NCI-H1105 (cell line): Measurements from ENCODE around the gene ZFP36L1.

Source experiments
- DNase-seq: peaks from one replicate; lab custom pipeline; 2025; lab: John Stamatoyannopoulos, UW

The ZFP36L1 gene

DNA sequence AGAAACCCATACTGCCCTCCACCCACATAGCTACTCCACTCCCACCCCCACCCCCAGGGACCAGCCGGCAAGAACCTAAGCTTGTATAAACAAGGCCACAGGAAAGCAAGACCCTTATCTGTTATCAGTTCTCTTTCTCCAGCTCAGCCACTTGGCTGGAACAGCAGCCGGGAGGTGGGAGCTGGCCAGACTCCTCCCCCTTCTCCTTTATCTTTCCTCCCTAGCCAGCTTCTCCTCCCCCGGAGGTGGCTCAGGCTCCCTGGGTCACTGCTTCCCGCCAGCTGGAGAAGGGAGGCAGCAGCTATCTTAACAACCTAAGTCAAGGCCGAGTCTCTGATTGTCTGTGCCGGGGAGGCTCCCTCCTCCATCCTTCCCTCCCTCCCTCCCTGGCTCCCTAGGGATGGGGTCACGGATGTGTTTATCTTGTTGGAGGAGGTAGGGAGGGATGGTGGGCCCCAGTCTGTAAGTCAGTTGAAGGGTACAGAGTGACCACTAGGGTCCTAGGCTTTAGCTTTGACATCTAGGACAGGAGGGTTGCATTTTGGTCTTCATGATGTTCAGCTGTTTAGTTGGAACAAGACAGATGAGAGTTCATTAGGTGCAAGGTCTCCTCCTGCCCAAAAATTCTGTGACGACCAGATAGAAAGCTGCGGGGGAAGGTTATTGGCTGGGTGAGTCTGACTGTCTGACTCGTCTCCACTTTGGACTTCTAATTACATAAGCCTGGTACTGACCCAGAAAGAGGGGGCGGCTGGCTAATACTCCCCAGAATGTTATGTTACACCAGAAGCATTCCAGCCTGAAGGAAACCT lies 29.7 kb downstream of the ZFP36L1 start:
- DNase-seq = no peak

DNA sequence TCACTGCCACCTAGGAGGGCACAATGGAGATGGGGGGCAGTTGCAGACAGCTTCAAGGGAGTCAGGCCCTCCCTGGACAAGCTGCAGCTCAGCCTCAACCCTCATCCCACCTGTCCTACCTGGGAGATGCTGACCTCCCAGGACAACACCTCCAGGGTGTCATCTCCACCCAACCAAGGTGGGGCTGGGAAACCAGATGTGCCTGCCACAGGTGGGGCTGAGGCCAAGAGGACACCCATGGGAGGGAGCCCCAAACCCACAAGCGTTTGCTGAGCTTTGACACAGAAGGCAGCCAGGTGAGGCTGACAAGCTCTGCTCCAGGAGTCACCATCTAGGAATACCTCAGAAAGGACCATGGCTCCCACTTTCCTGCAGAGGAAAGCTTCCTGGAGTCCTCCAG lies 31.5 kb downstream of the ZFP36L1 start:
- no peak for DNase-seq

DNA sequence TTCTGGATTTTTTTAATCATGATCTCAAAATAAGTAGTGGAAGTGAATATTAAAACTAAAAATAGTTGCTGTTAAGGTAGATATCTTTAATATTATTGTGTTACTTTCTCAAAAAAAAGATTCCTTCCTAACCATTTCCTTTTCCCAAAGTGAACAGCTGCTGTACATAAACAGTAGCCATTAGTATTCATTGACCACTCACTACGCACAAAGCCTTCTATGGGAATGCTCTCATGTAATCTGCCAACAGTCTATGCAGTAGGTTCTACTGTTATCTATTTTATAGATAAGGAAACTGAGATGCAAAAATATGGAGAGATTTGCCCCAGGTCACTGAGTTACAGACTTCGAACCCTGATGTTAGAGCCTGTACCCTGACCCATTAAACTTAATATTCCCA lies 32.1 kb downstream of the ZFP36L1 start:
- DNase-seq = no peak

DNA sequence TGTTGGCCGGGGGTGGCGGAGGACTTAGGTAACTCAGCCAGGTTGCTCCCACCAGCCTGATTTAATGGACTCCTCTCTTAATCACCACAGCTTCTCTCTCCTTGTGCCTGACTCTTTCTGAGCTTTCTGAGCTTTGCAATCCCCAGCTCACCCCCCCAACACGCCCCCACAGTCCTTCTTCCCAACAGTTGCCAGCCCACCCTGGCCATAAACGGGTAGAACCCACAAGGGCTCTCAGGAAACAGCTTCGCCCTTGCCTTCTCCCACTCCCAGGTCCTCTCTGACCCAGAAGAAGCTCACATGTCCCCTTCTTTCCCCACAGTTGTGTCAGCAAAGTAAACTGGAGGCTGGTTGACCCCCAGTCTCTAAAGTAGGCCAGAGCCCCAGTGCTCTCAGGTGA lies 32.9 kb downstream of the ZFP36L1 start:
- DNase-seq = no peak

DNA sequence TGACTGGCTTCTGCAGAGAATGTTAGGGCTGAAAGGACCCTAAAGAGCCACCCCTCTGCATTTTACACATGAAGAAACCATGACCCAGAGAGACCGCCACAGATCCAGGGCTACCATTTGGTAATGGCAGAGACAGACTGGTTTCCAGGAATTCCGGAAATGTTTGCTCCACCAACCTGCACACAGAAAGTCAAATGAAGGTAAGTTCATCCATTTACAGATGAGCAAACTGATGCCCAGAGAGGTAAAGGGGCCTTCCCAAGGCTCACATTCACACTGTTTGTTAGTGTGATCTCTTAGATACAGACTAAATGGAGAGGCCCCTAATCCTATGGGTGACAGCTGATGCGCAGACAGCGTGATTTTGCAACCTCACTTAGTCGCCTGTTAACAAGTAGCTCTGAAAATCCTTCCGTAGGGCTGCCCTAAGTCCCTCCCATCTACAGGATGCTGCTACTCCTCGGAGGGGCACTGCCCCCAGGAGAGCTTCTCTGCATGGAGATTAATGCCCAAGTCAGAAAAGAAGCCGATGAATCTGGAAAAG lies 33.8 kb downstream of the ZFP36L1 start:
- DNase-seq = no peak

DNA sequence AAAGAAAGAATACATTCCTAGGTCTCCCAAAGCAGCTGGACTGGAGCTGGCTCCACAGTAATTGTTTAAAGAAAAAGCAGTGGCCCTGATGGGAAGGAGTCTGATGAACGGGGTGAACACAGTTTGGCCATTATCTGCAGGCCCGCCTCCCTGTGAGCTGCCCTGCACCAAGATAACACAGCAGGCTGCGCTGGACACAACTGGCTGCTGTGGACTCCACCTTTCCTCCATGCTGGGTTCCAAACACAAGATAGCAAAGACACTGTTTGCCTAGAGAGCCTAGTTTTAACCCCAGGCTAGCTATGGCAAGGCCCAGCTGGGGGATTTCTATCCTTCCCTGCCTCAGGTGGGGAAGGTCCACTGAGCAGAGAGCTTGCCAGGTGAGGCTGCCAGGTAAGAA lies 34.6 kb downstream of the ZFP36L1 start:
- DNase-seq = no peak

DNA sequence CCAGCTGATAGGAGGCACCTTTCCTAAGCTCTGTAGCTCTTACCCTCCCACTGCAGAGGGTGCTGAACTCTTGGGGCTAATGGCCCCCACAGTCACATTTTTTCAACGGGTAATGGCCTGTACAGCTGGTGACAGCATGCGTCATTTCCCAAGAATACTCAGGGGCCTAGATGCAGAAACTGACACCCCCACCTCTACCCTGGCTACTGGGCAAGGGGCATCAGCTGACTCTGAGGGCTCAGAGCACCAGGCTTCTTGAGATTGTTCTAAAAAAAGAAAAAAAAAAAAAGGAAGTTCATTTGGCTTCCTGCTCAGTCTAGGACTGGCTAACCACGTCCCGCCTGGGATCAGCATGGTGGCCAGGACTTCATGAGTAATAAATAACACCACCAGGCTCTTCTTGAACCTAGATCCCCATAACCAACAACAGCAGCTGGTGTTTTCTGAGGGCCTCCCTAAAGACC lies 35.2 kb downstream of the ZFP36L1 start:
- no peak for DNase-seq

DNA sequence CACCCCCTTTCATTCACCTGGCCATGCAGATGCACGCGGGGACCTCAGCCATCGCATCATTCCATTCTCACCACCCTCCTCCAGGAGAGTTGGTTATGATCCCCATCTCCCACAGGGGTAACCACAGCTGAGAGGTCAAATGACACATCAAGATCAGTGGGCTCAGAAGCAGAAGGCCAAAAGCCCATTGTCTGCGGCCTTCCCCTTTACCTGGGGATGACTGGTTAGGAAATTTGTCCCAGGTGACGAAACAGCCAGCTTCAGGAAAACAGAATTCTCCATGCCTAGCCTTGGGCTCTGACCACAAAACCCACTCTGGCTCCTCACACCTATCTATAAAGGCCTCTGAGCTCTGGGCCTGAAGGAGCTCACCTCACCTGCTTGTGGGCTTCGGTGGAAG lies 36.1 kb downstream of the ZFP36L1 start:
- no peak for DNase-seq

DNA sequence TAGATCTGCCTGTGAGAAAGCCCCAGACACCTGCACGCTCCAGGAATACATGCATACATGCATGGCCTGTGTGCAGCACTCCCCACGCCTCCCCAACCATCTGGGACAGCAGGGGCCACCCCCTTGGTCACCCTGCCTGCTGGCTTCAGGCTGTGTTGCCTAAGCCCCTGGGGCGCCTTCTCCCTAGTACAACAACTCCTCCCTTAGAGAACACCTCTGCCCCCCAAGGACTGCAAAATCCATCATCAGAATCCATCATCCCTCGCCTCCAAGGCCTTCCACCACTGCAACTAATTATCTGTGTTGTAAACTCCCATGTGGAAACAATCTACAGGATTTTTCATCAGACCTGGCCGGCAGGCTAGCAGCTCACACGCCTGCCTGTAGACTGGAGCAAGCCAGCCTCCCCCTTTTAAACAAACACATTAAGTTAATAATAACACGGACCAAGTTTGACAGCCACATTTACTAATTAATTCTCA lies 36.8 kb downstream of the ZFP36L1 start:
- DNase-seq = no peak

DNA sequence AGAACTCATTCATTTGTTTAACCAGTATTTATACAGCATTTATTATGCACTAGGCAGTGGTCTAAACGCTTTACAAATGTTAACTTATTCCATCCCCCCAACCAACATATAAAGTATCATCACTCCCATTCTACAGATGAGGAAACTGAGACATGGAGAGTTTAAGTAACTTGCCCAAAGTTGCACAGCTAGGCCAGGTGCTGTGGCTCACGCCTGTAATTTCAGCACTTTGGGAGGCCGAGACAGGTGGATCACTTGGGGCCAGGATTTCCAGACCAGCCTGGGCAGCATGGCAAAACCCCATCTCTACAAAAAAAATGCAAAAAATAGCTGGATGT lies 37.9 kb downstream of the ZFP36L1 start:
- DNase-seq = no peak

DNA sequence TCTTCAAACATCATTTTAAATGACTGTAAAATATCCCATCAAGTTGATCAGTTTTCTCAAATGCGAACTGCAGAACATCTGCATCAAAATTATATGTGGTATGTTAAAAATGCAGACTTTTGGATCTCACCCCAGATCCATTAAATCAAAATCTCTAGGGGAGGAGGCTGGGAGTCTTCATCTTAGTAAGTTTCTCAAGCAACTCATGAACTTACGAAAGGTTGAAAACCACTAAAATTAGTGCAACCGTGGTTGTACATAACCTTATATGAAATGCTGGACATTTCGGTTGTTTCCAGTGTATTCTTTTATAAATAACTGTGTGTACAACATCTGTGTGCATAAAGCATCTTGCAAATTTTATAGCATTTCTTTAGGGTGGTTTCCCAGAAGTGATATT lies 39.2 kb downstream of the ZFP36L1 start:
- no peak for DNase-seq

DNA sequence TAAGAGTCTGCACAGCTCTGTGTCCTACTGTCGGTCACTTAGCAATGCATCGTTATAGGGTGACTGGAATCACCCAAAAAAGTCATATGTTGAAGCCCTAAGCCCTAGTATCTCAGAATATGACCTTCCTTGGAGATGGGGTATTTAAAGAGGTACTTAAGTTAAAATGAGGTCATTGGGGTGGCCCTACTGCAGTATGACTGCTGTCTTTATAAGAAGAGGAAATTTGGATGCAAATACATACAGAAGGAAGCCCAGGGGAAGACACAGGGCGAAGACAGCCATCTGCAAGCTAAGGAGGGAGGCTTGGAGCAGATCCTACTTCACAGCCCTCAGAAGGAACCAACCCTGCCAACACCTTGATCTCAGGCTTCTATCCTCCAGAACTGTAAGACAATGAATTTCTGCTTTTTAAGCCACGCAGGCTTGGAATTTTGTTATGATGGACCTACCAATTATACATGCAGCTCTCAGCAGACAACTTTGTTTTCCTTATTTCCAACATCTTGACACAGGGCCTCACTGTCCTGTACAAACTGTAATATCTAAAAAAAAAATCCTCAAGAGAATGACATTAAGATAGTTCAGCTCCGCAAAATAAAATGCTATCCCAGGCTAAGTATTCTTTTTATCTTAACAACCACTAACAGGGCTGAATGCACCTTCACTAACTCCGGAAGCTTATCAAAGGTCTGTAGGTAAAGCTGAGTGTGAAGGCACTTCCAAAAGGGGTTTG lies 40.4 kb downstream of the ZFP36L1 start:
- DNase-seq = no peak

DNA sequence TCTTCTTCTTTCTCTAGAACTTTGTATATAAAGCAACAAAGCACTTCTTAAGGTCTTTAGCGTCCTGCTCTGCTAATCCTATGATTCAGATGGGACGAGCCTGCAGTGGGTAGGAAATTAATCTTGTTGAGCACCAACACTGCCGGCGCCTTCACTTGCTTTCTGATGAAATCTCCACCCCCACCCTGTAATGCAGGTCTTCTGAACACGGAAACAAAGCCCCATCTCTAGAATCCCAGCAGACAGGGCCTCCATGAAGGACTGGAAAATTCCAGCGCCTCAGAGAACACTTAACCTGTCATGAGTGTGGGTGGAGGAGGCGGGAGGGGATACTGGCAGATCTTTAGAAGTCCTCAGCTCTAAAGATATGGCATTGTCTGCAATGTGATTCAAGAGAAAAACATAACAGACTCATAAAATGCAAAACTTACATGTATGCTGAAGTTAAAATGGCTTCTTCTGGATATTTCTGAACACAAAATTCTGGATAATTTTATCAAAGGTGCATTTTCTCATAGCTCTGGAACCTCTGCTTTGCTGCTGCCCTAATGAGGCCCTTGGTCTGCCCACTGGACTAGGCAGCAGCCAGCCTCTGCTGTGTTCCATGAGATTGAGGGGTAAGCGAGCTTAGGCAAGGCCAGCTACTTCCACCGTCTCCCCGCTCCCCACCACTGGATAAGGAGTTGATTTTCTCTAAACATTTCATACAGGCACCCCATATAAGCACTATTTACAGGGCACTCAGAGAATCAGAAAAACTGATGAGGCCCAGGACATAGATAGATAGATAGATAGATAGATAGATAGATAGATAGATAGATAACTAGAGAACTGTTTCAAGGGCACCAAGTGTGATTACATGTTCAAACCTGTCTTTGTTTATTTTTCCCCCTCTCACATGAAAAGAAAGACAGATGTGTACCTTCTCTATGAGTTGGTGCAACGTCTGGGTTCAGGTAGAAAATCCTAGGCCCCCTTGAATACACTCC lies 43.1 kb downstream of the ZFP36L1 start:
- no peak for DNase-seq

DNA sequence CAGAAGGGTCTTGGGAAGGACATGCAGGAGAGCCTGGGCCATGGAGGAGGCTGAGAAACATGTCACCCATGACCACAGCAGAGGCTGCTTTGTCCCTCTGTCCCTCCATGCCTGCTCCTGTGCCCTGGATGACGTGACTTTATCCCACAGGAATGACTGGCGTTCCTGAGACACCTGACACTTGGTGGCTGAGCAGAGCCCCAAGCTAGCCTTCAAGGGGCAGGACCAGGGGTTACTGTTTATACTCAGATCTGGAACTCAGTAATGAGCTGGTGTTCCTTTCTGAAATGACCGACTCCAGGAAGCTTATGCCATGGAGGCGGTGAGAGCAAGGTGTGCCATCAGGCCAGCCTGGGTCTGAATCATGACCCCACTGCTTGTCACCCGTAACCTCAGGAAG lies 44.2 kb downstream of the ZFP36L1 start:
- no peak for DNase-seq

DNA sequence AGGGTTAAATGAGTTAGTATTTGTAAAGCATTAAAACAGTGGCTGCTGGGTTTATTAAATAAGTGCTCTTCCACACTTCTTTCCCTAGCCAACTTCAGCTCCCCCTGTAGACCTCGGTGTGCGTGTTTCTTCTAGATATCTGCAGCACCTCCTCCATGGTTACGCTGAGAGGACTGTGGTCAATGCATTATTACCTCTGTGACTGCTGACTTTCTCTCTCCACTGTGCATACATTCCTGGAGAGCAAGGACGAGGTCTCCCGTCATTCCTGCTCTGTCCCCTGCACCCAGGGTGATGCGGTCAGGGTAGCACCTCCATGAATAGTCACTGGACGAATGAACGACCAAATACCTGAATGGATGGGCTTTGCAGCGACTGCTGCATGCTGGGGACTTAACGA lies 44.6 kb downstream of the ZFP36L1 start:
- no peak for DNase-seq

DNA sequence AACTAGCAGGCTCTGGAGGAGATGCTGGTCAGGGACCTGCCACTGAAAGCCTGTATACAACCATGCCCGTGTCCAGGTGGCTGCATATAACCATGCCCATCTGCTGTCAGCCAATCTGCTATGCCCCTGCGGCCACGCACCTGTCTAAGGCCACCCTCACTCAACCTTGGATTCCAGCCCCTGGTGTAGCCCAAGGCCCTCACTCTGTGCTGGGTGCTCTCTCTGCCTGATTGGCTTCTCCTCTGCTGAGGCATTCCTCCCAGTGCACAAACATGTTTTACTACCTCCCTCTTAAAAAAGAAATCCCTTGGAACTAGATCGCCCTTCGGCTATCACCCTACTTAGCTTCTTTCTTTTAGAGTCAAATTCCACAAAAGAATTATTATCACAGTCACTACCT lies 45.5 kb downstream of the ZFP36L1 start:
- DNase-seq = no peak

DNA sequence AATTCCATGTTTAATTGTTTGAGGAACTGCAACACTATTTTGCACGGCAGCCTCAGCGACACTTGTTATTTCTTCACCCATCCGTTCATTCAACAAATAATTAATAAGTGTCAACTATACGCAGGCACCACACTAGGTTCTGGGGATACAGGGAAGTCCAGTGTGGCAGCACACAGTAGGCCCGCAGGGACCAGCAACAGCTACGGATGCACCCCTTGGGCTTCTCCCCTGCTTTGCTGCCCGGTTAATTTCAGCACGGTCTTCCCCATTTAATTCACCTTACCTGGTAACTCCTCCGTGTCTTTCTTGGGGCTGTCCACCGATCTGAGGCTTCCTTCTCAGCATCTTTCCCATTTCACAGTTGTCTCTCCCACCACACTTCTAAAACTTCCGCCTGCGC lies 48.3 kb downstream of the ZFP36L1 start:
- no peak for DNase-seq

DNA sequence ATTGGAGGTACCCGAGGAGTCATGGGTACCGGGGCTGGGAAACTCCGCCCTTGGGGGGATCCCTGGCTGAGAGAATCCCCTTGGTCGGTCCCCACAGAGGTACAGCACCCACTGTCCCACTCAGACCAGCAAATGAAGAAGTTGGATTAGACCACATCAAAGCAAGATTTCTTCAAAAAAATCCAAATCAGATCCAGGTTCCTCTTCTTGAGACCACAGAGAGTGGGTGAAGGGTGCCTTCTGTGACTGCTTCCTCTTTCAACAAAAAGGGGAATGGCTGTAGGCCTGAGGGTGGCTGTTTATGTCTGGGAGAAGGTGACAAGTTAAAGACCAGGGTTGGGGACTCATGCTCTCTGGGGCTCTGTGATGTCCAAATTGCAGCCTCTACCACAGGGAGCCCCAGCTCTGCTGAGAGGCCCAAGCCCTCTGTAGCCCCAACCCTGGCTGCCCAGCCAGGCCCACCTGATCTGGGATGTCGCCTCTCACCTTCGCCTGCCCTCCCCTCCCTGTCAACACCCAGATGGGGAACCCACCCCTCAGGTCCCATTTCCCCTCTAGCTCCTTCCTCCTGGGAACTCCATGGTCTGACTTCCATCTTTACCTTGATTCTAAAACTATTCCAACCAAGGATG lies 50.9 kb downstream of the ZFP36L1 start:
- DNase-seq = no peak

DNA sequence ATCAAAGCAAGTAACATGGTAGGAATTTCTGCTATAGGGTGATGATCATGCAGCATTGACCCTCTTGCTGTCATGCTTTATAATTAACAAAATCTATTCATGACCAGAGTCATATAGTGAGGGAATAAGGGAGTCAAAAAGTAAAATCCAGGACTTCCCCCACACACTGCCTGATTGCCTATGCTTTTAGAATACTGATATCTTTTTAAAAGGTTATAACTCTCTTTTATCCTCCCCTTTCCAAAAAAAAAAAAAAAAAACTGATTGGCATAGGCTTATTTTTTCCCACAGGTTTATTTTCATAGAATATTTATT lies 51.4 kb downstream of the ZFP36L1 start:
- no peak for DNase-seq

DNA sequence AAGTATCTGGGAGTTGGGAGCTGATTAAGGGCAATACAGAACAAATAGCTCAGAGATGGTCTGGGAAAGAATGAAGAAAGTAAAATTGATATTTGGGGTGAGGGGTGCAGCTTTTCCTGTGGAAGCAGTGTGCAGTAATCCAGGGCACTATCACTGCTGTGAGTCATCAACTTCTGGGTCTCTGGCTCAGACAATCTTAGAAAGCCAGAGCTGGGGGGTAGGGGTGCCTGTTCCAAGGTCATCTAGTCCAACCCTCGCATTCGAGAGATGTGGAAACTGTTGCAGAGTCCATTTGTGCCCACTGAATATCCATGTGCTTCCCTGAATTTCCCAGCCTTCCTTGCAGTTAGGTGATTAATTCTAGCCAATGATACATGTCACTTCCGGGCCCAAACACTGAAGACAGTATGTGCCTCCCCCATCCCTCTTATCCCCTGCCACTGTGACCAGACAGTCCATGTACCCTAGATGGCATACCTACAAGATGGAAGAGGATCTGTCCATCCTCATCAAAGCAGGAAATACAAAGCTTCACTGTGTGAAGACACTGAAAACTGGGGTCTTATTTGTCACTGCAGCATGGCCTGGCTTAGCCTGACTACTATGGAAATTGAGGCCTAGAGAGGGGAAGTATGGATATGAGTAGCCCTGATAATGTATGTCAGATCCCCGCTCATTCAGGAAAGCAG lies 51.9 kb downstream of the ZFP36L1 start:
- no peak for DNase-seq

DNA sequence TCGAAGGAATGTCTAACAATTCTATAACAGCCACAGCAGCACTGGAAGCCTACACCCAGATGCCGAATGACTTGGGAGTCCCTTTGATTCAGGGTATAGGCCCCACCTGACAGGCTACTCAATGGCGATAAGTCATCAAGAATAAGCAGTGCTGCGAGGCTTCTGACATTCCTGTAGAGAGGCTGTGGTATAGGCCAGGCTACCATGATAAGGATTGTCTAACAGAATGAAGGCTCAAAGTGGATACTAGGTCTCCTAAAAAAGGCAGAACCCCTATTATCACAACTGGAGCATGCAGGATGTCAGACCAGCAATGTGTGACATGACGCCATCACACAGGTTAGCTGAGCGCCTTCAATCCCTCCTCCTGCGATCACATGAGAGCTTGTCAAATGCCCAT lies 53.2 kb downstream of the ZFP36L1 start:
- DNase-seq = no peak
